HEK293 (cell line): Measurements from ENCODE around the gene GLT6D1.

Experiments
- CTCF ChIA-PET: fragments of 350-600 bp; formaldehyde crosslinking; extraction: SDS; loops from one replicate; lab custom pipeline; 2021; ENCODE audit warnings: antibody characterized with exemption; lab: Yijun Ruan, JAX
- POLR2A ChIA-PET: fragments of 300-600 bp; formaldehyde crosslinking; extraction: SDS; loops from one replicate; lab custom pipeline; 2020; ENCODE audit warnings: antibody characterized with exemption, inconsistent platforms; lab: Yijun Ruan, JAX
- H3K27ac ChIP-seq: fragments of 200-500 bp; sonication (Bioruptor generic); 2 replicates; pipeline ENCODE4 v1.5.1; 2014; ENCODE audit warnings: low read depth, low read length, control low read depth, inconsistent platforms; ENCODE audit errors: extremely low read depth
- H3K36me3 ChIP-seq, 2 experiments: fragments of 200-500 bp in 1 of 2; sonication (Bioruptor generic) in 1 of 2; 1 replicate in 1 of 2; 2 replicates in 1 of 2; pipeline ENCODE4 v1.5.1; 2014 to 2017; ENCODE audit warnings: inconsistent platforms in 2 of 2, low read length in 2 of 2; ENCODE audit not compliant: control insufficient read depth in 2 of 2, insufficient read depth in 1 of 2
- H3K4me1 ChIP-seq: fragments of 200-500 bp; sonication (Bioruptor generic); 2 replicates; pipeline ENCODE4 v1.5.1; 2014; ENCODE audit warnings: mild to moderate bottlenecking, low read length, inconsistent platforms; ENCODE audit not compliant: control insufficient read depth, insufficient read depth
- H3K4me3 ChIP-seq: 2 replicates; pipeline ENCODE4 v1.5.1; 2011; ENCODE audit warnings: low read depth, mild to moderate bottlenecking, control low read depth, low read length, moderate library complexity
- H3K9me3 ChIP-seq: fragments of 200-500 bp; sonication (Bioruptor generic); 2 replicates; pipeline ENCODE4 v1.5.1; 2014; ENCODE audit warnings: low read depth, low read length, inconsistent platforms; ENCODE audit not compliant: control insufficient read depth, insufficient read depth
- KLF10 ChIP-seq: fragments of 450-650 bp; IDR thresholded peaks from 2 replicates; pipeline ENCODE4 v1.5.1; 2018; ENCODE audit warnings: missing biosample characterization, mild to moderate bottlenecking, missing genetic modification characterization
- ZFHX2 ChIP-seq: fragments of 450-650 bp; formaldehyde crosslinking; conservative IDR thresholded peaks from 2 replicates; pipeline ENCODE4 v1.5.1; 2016; ENCODE audit warnings: missing biosample characterization, missing genetic modification characterization
- ZFP3 ChIP-seq: fragments of 450-650 bp; formaldehyde crosslinking; IDR thresholded peaks from 2 replicates; pipeline ENCODE4 v1.5.1; 2016; ENCODE audit warnings: low read depth, missing biosample characterization, missing genetic modification characterization
- ZNF558 ChIP-seq: fragments of 450-650 bp; formaldehyde crosslinking; IDR thresholded peaks from 2 replicates; pipeline ENCODE4 v1.5.1; 2016; ENCODE audit warnings: missing biosample characterization, missing genetic modification characterization
- ZNF560 ChIP-seq: fragments of 450-650 bp; formaldehyde crosslinking; IDR thresholded peaks from 2 replicates; pipeline ENCODE4 v1.5.1; 2017; ENCODE audit warnings: missing biosample characterization, missing genetic modification characterization, borderline replicate concordance
- ZNF747 ChIP-seq: fragments of 450-650 bp; formaldehyde crosslinking; IDR thresholded peaks from 2 replicates; pipeline ENCODE4 v1.5.1; 2016; ENCODE audit warnings: missing biosample characterization, missing genetic modification characterization
- ZNF768 ChIP-seq: fragments of 450-650 bp; formaldehyde crosslinking; IDR thresholded peaks from 2 replicates; pipeline ENCODE4 v1.5.1; 2018; ENCODE audit warnings: missing biosample characterization, mild to moderate bottlenecking, missing genetic modification characterization
- ZNF837 ChIP-seq: fragments of 450-650 bp; formaldehyde crosslinking; IDR thresholded peaks from 2 replicates; pipeline ENCODE4 v1.5.1; 2016; ENCODE audit warnings: missing biosample characterization, missing genetic modification characterization
- TF ChIP-seq, protein P1 (sequence below): fragments of 450-650 bp; formaldehyde crosslinking; IDR thresholded peaks from 2 replicates; pipeline ENCODE4 v1.5.1; 2016; ENCODE audit warnings: missing biosample characterization, missing genetic modification characterization
- TF ChIP-seq, protein P2 (sequence below): fragments of 450-650 bp; formaldehyde crosslinking; IDR thresholded peaks from 2 replicates; pipeline ENCODE4 v1.5.1; 2017; ENCODE audit warnings: missing biosample characterization, missing genetic modification characterization
- TF ChIP-seq, protein P3 (sequence below): fragments of 450-650 bp; formaldehyde crosslinking; IDR thresholded peaks from 2 replicates; pipeline ENCODE4 v1.5.1; 2016; ENCODE audit warnings: missing biosample characterization, missing genetic modification characterization

GLT6D1 gene

DNA sequence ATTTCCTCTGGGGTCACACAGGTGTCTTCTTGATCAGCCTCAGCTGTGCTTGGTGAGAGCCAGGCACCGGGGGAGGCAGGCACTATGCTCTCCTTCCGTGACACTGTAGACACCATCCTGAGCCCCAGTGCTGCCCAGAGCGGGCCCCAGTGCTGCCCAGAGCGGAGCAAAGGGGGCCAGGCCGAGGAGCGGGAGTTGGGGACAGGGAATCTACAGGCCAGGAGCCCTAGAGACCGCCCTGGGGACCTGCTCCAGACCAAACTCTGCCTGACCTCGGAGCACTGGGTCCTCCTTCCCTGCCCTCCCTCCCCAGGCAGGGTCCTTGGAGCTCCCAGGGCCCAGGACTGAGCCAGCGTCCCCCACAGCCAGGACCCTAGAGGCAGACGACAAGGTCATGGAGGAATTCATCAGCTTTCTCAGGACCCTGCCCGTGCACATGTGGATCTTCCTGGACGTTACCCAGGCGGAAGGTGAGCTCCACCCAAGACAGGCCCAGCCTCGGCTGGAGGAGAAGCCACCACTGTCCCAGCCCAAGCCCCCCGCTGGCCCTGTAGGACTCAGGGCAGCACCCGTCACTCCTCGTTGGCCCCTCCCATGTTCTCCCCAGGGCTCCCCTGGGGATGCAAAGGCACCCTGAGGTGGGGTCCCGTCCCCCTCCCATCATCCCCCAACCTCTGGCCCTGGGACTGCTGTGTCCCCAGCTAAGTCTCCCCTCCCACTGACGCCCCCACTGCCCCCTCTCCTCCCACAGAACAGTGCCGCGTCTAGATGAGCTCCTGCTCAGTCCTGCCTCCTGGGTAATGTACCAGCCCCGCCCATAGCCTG lies 47.6 kb downstream of the GLT6D1 start:
- Histone ChIP-seq H3K4me3 (no peak overlapping the region), H3K27ac (no peak overlapping the region), H3K4me1 (no peaks in the 10 kb centered on the region), H3K36me3 (no peaks in the 10 kb centered on the region), H3K9me3 (no peaks in the 10 kb centered on the region)
- POLR2A ChIA-PET: interaction anchor here (1.0 kb wide), 1 partner anchor 18 kb away, joined by 7 read pairs; no protein-coding TSS in a partner anchor
- TF ChIP-seq ZFP3 (tag by site-specific recombination): no peak
- TF ChIP-seq ZFHX2 (tag by site-specific recombination): 0 out of 2 replicates have a peak, but pooled peaks have one; percentile 19
- CTCF ChIA-PET: interaction anchor here (1.0 to 2.2 kb wide), 3 partner anchors 8 to 13 kb away, joined by 4 to 7 read pairs (median 5); no protein-coding TSS in a partner anchor

DNA sequence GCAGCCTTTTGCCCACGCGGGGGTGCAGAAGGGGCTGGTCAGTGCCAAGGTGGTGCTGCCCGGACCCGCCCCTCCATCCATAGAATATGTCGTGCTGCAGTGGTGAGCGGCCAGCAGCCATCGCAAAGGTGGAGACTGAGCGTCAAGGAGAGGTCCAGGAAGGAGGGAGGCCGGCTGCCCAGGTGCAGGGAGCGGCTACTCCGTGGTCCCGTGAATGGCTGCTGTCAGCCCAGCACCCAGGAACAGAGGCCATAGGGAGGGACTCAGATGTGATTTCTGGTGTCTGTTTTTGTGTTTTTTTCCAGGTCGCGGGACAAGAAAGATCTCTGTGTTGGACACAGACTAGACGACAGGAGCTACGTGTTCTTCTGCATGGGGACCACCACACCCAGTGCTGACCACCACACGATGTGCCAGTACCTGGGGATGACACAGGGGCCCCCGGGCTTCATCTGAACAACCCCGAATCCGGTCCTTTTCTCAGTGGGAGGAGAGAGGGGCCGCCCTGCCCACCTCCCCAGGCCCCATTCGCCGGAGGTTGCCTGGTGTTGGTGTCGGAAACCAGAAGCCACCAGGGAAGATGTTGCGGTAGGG lies 48.8 kb downstream of the GLT6D1 start:
- no peaks in the 10 kb centered on the region for H3K9me3 ChIP-seq
- ChIA-PET POLR2A (no interaction called here), CTCF (interaction anchor here (1.0 kb wide), 1 partner anchor 9 kb away, joined by 4 read pairs; no protein-coding TSS in a partner anchor)
- H3K4me1 ChIP-seq: no peaks in the 10 kb centered on the region
- no peak overlapping the region for H3K27ac ChIP-seq
- H3K36me3 ChIP-seq: no peaks in the 10 kb centered on the region
- H3K4me3 ChIP-seq: no peak overlapping the region
- TF ChIP-seq, protein P1, sequence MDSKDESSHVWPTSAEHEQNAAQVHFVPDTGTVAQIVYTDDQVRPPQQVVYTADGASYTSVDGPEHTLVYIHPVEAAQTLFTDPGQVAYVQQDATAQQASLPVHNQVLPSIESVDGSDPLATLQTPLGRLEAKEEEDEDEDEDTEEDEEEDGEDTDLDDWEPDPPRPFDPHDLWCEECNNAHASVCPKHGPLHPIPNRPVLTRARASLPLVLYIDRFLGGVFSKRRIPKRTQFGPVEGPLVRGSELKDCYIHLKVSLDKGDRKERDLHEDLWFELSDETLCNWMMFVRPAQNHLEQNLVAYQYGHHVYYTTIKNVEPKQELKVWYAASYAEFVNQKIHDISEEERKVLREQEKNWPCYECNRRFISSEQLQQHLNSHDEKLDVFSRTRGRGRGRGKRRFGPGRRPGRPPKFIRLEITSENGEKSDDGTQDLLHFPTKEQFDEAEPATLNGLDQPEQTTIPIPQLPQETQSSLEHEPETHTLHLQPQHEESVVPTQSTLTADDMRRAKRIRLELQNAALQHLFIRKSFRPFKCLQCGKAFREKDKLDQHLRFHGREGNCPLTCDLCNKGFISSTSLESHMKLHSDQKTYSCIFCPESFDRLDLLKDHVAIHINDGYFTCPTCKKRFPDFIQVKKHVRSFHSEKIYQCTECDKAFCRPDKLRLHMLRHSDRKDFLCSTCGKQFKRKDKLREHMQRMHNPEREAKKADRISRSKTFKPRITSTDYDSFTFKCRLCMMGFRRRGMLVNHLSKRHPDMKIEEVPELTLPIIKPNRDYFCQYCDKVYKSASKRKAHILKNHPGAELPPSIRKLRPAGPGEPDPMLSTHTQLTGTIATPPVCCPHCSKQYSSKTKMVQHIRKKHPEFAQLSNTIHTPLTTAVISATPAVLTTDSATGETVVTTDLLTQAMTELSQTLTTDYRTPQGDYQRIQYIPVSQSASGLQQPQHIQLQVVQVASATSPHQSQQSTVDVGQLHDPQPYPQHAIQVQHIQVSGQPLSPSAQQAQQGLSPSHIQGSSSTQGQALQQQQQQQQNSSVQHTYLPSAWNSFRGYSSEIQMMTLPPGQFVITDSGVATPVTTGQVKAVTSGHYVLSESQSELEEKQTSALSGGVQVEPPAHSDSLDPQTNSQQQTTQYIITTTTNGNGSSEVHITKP (tag by site-specific recombination): no peak
- TF ChIP-seq ZNF837 (tag by site-specific recombination): no peak
- TF ChIP-seq ZNF558 (tag by site-specific recombination): no peak
- no peak for TF ChIP-seq ZNF768 (tag by site-specific recombination)
- no peak for TF ChIP-seq ZNF560
- TF ChIP-seq, protein P2, sequence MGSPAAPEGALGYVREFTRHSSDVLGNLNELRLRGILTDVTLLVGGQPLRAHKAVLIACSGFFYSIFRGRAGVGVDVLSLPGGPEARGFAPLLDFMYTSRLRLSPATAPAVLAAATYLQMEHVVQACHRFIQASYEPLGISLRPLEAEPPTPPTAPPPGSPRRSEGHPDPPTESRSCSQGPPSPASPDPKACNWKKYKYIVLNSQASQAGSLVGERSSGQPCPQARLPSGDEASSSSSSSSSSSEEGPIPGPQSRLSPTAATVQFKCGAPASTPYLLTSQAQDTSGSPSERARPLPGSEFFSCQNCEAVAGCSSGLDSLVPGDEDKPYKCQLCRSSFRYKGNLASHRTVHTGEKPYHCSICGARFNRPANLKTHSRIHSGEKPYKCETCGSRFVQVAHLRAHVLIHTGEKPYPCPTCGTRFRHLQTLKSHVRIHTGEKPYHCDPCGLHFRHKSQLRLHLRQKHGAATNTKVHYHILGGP (tag by site-specific recombination): no peak
- no peak for TF ChIP-seq KLF10 (tag by site-specific recombination)
- TF ChIP-seq ZNF747 (tag by site-specific recombination): no peak
- TF ChIP-seq, protein P3, sequence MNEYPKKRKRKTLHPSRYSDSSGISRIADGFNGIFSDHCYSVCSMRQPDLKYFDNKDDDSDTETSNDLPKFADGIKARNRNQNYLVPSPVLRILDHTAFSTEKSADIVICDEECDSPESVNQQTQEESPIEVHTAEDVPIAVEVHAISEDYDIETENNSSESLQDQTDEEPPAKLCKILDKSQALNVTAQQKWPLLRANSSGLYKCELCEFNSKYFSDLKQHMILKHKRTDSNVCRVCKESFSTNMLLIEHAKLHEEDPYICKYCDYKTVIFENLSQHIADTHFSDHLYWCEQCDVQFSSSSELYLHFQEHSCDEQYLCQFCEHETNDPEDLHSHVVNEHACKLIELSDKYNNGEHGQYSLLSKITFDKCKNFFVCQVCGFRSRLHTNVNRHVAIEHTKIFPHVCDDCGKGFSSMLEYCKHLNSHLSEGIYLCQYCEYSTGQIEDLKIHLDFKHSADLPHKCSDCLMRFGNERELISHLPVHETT (tag by site-specific recombination): no peak
- no peak for TF ChIP-seq ZFP3 (tag by site-specific recombination)
- TF ChIP-seq, all 188 proteins: peak for 0
